NCI-H748 (cell line): ENCODE data around the gene TWF2.

Experiments used
- DNase-seq: peaks from one replicate; lab custom pipeline; 2025; ENCODE audit not compliant: unreplicated experiment; lab: John Stamatoyannopoulos, UW

Gene TWF2

GRCh38 chr3:52183786-52184445, 55.0 kb downstream of the TWF2 start:
- DNase-seq, result no peak

- DNase-seq, result no peak
These were observed 56.3 kb downstream of the TWF2 start for GRCh38 chr3:52182691-52183090.

GRCh38 chr3:52182196-52182595, 56.8 kb downstream of the TWF2 start:
- DNase-seq, result no peak

- DNase-seq, result no peak
These were observed 57.4 kb downstream of the TWF2 start for GRCh38 chr3:52181543-52181942.
